Sigmoid colon (tissue), 7 donors: ENCODE results near the gene SLC35E1. TPM values are rescaled to one million over a fixed set of nuclear protein-coding genes. Genes with fewer than 3 reads are reported as not detected.

Experiments
- DNase-seq: peaks from one replicate; pipeline ENCODE4 v3.0.0-alpha.2; 2019
- H3K27ac ChIP-seq, 4 donors: fragments of 200-600 bp; sonication (generic); one replicate each; pipeline ENCODE4 v1.5.1; 2016 to 2019; ENCODE audit warnings: mild to moderate bottlenecking in 1 of 4
- H3K27me3 ChIP-seq, 3 donors: fragments of 200-600 bp; sonication (generic); one replicate each; pipeline ENCODE4 v1.5.1; 2019; ENCODE audit warnings: mild to moderate bottlenecking in 1 of 3
- H3K36me3 ChIP-seq, 4 donors: fragments of 200-600 bp; sonication (generic); one replicate each; pipeline ENCODE4 v1.5.1; 2016 to 2019
- H3K4me1 ChIP-seq, 4 donors: fragments of 200-600 bp; sonication (generic); one replicate each; pipeline ENCODE4 v1.5.1; 2017 to 2019
- H3K4me3 ChIP-seq, 4 donors: fragments of 200-600 bp; sonication (generic); one replicate each; pipeline ENCODE4 v1.5.1; 2017 to 2019; ENCODE audit warnings: mild to moderate bottlenecking in 2 of 4, moderate library complexity in 1 of 4
- H3K9me3 ChIP-seq, 4 donors: fragments of 200-600 bp in 3 of 4; sonication (generic) in 3 of 4; one replicate each; pipeline versions ENCODE4 v1.5.1 to v1.6.1; 2013 to 2019
- CTCF ChIP-seq, 4 experiments: fragments of 450-650 bp in 3 of 4; fragments of 200-600 bp in 1 of 4; IDR thresholded peaks; one replicate each; pipeline ENCODE4 v1.5.1; 2016 to 2019; ENCODE audit warnings: antibody characterized with exemption in 4 of 4, mild to moderate bottlenecking in 3 of 4, moderate library complexity in 2 of 4
- EP300 ChIP-seq, 4 donors: sonication (generic); formaldehyde crosslinking; IDR thresholded peaks; one replicate each; pipeline ENCODE4 v1.6.1; 2017; ENCODE audit warnings: antibody characterized with exemption in 4 of 4
- POLR2A ChIP-seq, 2 donors: fragments of 450-650 bp; IDR thresholded peaks; one replicate each; pipeline ENCODE4 v1.6.1; 2016; ENCODE audit warnings: antibody characterized with exemption in 2 of 2, mild to moderate bottlenecking in 2 of 2, moderate library complexity in 2 of 2
- POLR2AphosphoS5 ChIP-seq, 4 donors: sonication (generic); formaldehyde crosslinking; IDR thresholded peaks; one replicate each; pipeline ENCODE4 v1.6.1; 2017; ENCODE audit warnings: antibody characterized with exemption in 4 of 4
- WGBS, 2 donors: extraction: QIAGEN DNeasy Blood & Tissue Kit; methylation state at CpG; one replicate each; pipeline ENCODE4 v1.1.7; 2013; 5-methylcytosine and 5-hydroxymethylcytosine counted together
- intact Hi-C: fragments of 100-400 bp; cut with DNase I; formaldehyde crosslinking; loops from one replicate; pipeline ENCODE4 v1.15.1; 2023
- polyA plus RNA-seq, 3 donors: library from polyadenylated mRNA; stranded (reverse); fragments of 200-250 nt; gene quantifications; one replicate each; pipeline ENCODE4 v1.2.3, GENCODE V29; 2013
- total RNA-seq, 4 donors: library from RNA; depleted of rRNA; stranded (reverse); fragments of >200 nt; gene quantifications; one replicate each; pipeline ENCODE4 v1.1.0, GENCODE V29; 2016
- donor health status: healthy with polysubstance abuse.
- donor health status: Bipolar disorder and iron deficiency.
- donor health status: healthy.

Gene SLC35E1
- total and polyA plus RNA-seq, 7 donors, result 9.7 to 27.4 (median 22.4) TPM

- Histone ChIP-seq H3K4me1 (peaks cover 0 to 41% (median 25%) of the 10 kb centered on the region in 4 donors), H3K36me3 (no peaks in the 10 kb centered on the region), H3K4me3 (no peak overlapping the region), H3K27ac (peak overlapping the region in 3 of 4 donors; percentile 27 to 62 (median 54)), H3K27me3 (no peaks in the 10 kb centered on the region), H3K9me3 (no peaks in the 10 kb centered on the region)
- intact Hi-C loops, result no loop called here
- WGBS, 2 donors, result 77 to 81% methylated on average over 4 of the region's 4 CpGs
- TF ChIP-seq CTCF (IDR thresholded peaks at IDR 0.05) (no peak), POLR2AphosphoS5 (IDR thresholded peaks at IDR 0.05) (no peak), POLR2A (IDR thresholded peaks at IDR 0.05) (no peak), EP300 (IDR thresholded peaks at IDR 0.05) (no peak)
- DNase-seq, result no peak
These were observed 26.6 kb upstream of the SLC35E1 start for GRCh38 chr19:16598848-16599247.

- Histone ChIP-seq H3K4me3 (no peak overlapping the region), H3K27ac (no peak overlapping the region), H3K4me1 (peaks cover 0 to 59% (median 28%) of the 10 kb centered on the region in 4 donors), H3K9me3 (no peaks in the 10 kb centered on the region), H3K36me3 (no peaks in the 10 kb centered on the region), H3K27me3 (no peaks in the 10 kb centered on the region)
- TF ChIP-seq POLR2A (IDR thresholded peaks at IDR 0.05) (no peak), EP300 (IDR thresholded peaks at IDR 0.05) (no peak), POLR2AphosphoS5 (IDR thresholded peaks at IDR 0.05) (no peak)
- DNase-seq, result no peak
- intact Hi-C loops, result no loop called here
- 94 to 96% methylated on average over 9 of the region's 9 CpGs for WGBS, 2 donors
These were observed 24.2 kb upstream of the SLC35E1 start for GRCh38 chr19:16596399-16596798.

GRCh38 chr19:16595097-16595496 is 22.9 kb upstream of the SLC35E1 start:
- Histone ChIP-seq H3K9me3 (no peaks in the 10 kb centered on the region), H3K27ac (no peak overlapping the region), H3K4me3 (no peak overlapping the region), H3K27me3 (no peaks in the 10 kb centered on the region), H3K4me1 (peaks cover 0 to 61% (median 26%) of the 10 kb centered on the region in 4 donors), H3K36me3 (no peaks in the 10 kb centered on the region)
- DNase-seq, result no peak
- WGBS, 2 donors, result 74 to 88% methylated on average over 8 of the region's 8 CpGs
- TF ChIP-seq EP300 (IDR thresholded peaks at IDR 0.05) (no peak), POLR2A (IDR thresholded peaks at IDR 0.05) (no peak), POLR2AphosphoS5 (IDR thresholded peaks at IDR 0.05) (no peak), CTCF (IDR thresholded peaks at IDR 0.05) (no peak)
- intact Hi-C loops, result no loop called here

DNA sequence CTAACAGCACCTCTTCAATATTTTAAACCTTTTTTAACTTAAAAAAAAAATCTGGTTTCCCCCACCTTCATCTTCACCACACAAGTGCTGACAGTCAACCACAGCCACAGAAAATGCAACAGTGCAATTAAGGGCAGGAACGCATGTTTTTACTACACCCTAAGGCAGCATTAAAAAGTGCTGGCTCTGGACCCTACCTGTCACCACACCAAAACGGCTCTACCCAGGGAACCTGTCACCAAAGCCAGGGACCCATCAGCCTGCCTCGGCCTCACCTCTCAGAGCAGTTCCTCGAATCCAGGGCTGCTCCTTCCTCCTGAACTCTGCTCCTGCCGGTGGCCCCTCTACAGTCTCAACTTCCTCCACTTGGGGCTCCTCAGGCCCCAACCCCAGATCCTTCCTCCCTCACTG is 22.5 kb upstream of the SLC35E1 start:
- H3K4me1 ChIP-seq, result peaks cover 0 to 62% (median 25%) of the 10 kb centered on the region in 4 donors
- no peak overlapping the region for H3K27ac ChIP-seq
- WGBS, 2 donors, result 40 to 73% methylated on average over 5 of the region's 5 CpGs
- no peak for DNase-seq
- no peak overlapping the region for H3K4me3 ChIP-seq
- H3K27me3 ChIP-seq, result no peaks in the 10 kb centered on the region
- H3K36me3 ChIP-seq, result no peaks in the 10 kb centered on the region
- TF ChIP-seq POLR2A (IDR thresholded peaks at IDR 0.05) (no peak), POLR2AphosphoS5 (IDR thresholded peaks at IDR 0.05) (no peak), CTCF (IDR thresholded peaks at IDR 0.05) (no peak), EP300 (IDR thresholded peaks at IDR 0.05) (no peak)
- H3K9me3 ChIP-seq, result no peaks in the 10 kb centered on the region
- intact Hi-C loops, result no loop called here

DNA sequence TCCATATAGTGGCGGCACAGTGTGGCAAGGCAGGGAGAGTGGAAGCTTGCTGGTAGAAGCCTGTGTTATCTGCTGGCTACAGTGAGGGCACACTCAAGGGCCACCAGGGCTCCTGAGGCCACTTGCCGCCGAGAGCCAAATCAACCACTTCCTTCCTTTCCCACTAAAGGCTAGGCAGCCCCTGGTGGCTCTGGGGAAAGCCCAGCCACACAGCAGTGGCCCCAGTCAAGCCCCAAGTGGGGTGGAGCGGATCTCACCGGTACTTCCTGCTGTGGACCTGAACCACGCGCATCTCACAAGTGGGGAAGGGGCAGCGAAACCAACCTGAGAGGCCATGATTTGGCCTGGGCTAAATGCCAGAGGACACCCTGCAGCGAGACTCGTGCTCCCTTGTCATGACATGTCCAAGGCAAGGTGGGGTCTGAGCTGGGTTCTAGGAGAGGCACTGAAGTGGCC is 21.9 kb upstream of the SLC35E1 start:
- no peak overlapping the region for H3K27ac ChIP-seq
- H3K4me3 ChIP-seq, result no peak overlapping the region
- 48 to 83% methylated on average over 10 of the region's 10 CpGs for WGBS, 2 donors
- no peaks in the 10 kb centered on the region for H3K36me3 ChIP-seq
- H3K9me3 ChIP-seq, result no peaks in the 10 kb centered on the region
- intact Hi-C loops, result no loop called here
- no peaks in the 10 kb centered on the region for H3K27me3 ChIP-seq
- TF ChIP-seq POLR2AphosphoS5 (IDR thresholded peaks at IDR 0.05) (no peak), POLR2A (IDR thresholded peaks at IDR 0.05) (no peak), EP300 (IDR thresholded peaks at IDR 0.05) (no peak), CTCF (IDR thresholded peaks at IDR 0.05) (no peak)
- no peak for DNase-seq
- peaks cover 0 to 62% (median 25%) of the 10 kb centered on the region in 4 donors for H3K4me1 ChIP-seq
